WI38 (cell line): ENCODE results near the gene BIRC6.

Experiments
- H3K4me3 ChIP-seq: 2 replicates; pipeline ENCODE4 v1.5.1; 2011; ENCODE audit warnings: low read depth, mild to moderate bottlenecking, control low read depth, low read length
- TF ChIP-seq, protein P1 (sequence below): IDR thresholded peaks from 2 replicates; pipeline ENCODE4 v1.5.1; 2012; ENCODE audit warnings: low read depth, mild to moderate bottlenecking, control low read depth, low read length

Gene BIRC6

DNA sequence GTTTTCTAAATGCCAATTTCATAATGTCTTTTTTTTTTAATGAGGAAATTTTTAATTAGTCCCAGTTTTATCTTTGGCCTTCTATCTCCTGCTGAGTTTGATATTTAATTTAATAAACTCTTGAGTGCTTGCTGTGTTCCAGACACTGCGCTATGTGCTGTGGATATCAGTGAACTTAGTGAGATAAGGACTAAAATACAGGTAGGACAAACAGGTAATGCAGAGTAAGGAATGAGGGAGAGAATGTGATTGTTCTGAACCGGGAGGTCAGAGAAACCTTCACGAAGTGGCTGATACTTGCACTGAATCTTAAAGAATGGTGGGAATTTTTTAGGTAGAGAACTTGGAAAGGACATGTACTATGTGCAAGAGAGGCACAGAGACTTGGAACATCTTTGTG, 299.2 kb downstream of the BIRC6 start:
- TF ChIP-seq, protein P1, sequence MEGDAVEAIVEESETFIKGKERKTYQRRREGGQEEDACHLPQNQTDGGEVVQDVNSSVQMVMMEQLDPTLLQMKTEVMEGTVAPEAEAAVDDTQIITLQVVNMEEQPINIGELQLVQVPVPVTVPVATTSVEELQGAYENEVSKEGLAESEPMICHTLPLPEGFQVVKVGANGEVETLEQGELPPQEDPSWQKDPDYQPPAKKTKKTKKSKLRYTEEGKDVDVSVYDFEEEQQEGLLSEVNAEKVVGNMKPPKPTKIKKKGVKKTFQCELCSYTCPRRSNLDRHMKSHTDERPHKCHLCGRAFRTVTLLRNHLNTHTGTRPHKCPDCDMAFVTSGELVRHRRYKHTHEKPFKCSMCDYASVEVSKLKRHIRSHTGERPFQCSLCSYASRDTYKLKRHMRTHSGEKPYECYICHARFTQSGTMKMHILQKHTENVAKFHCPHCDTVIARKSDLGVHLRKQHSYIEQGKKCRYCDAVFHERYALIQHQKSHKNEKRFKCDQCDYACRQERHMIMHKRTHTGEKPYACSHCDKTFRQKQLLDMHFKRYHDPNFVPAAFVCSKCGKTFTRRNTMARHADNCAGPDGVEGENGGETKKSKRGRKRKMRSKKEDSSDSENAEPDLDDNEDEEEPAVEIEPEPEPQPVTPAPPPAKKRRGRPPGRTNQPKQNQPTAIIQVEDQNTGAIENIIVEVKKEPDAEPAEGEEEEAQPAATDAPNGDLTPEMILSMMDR: no peak
- no peak overlapping the region for H3K4me3 ChIP-seq

DNA sequence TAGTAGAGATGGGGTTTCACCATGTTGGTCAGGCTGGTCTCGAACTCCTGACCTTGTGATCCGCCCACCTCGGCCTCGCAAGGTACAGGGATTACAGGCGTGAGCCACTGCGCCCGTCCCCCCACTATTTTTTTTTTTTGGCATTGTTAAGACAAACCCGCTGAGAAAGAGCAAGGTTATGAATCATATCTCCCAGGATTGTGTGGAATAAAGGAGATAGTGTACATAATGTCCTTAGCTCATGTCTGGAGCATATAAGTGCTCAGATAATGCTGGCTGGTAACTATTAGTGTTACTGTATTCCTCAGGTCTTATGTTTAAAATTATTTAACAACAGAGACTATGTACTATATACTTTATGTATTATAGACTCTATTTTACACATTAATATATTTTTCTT, 307.0 kb downstream of the BIRC6 start:
- TF ChIP-seq, protein P1: no peak
- no peak overlapping the region for H3K4me3 ChIP-seq

DNA sequence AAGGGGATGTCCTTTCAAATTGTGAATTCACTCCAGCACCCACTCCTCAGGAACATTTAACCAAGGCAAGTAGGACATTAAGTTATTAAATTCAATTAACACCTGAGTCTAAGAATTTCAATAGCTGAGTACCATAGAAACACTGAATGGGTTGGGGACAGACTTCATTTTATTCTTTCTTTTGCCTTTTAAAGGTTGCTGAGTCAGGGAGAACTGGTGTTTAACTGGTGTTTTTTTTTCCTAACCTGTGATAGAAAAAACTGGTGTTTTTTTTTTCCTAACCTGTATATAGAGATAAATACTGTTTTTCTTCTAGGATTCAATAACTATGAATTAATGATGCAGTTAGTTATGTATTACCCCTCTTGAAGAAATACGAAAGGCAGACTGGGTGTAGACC, 309.9 kb downstream of the BIRC6 start:
- TF ChIP-seq, protein P1: no peak
- H3K4me3 ChIP-seq: no peak overlapping the region

DNA sequence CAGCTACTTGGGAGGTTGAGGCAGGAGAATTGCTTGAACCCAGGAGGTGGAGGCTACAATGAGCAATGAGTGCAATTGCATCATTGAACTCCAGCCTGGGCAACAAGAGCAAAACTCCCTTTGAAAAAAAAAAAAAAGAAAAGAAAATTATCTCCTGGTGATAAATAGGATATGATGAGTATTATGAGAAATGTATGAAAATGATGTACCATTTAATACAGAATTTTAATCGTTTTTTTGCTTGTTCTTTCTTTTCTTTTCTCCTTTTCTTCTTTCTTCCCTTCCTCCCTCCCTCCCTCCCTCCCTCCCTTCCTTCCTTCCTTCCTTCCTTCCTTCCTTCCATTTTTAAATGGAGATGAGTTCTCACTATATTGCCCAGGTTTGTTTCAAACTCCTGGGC, 311.4 kb downstream of the BIRC6 start:
- no peak overlapping the region for H3K4me3 ChIP-seq
- TF ChIP-seq, protein P1: no peak
